HG03196 (cell line): ENCODE measurements around the gene CD300LG.
"Not testable (repeated sequence)": the region's sequence is repeated elsewhere in the genome, so short reads cannot be mapped to it uniquely, and the experiment has no call there.

ENCODE experiments used
- ATAC-seq: cut with Tn5 transposase; IDR thresholded peaks from one replicate; pipeline ENCODE4 v1.9.1; 2021; ENCODE audit not compliant: unreplicated experiment

Gene CD300LG, protein sequence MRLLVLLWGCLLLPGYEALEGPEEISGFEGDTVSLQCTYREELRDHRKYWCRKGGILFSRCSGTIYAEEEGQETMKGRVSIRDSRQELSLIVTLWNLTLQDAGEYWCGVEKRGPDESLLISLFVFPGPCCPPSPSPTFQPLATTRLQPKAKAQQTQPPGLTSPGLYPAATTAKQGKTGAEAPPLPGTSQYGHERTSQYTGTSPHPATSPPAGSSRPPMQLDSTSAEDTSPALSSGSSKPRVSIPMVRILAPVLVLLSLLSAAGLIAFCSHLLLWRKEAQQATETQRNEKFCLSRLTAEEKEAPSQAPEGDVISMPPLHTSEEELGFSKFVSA

GRCh38 chr17:43846963-43847371 is at the start of gene CD300LG:
CD300LG (plus strand) TSS chr17:43847176; CDS start chr17:43847217, 41 bp downstream.
- no peak for ATAC-seq

DNA sequence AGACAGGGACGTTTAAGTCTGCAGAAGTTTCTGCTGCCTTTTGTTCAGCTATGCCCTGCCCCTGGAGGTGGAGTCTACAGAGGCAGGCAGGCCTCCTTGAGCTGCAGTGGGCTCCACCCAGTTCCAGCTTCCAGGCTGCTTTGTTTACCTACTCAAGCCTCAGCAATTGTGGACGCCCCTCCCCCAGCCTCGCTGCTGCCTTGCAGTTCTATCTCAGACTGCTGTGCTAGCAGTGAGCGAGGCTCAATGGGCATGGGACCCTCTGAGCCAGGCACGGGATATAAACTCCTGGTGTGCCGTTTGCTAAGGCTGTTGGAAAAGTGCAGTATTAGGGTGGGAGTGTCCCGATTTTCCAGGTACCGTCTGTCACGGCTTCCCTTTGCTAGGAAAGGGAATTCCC is 49.0 kb upstream of the CD300LG start:
- not testable (repeated sequence) for ATAC-seq

DNA sequence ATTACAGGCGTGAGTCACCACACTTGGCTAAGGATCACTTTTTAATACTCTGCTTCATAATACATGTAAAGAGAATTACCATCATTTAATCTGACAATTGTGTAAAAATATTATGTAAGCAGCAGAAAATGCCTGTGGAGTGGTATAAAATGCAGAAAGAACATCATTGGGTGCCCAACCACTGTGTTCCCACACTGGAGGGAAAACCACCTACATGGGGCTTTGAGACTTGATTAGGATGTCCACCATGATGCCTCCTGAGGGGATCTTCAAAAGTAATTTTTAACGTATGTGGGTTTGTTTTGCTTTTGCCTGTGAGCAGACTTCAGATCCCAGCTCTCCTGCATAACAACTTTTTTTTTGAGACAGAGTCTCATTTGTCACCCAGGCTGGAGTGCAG is 47.9 kb upstream of the CD300LG start:
- ATAC-seq, result no peak

DNA sequence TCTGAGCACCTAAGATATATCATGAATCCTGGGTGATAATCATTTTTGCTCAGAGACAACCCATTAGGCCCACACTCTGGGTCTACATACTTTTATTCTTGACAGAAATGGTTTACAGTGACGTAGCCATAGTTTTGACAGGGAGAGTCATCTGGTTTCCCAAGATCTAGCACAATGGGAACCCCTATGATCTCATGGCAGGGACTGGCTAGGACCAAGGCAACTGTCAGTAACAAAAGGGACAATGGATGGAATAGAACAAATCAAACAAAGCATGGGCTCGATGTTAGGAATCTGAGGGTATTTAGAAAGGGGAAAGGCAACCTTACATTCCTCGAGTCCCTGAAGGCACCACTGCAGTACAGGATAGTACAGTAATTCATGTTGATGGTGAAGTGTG is 46.2 kb upstream of the CD300LG start:
- ATAC-seq, result no peak

- no peak for ATAC-seq
These were observed 45.1 kb upstream of the CD300LG start for GRCh38 chr17:43801844-43802243.

DNA sequence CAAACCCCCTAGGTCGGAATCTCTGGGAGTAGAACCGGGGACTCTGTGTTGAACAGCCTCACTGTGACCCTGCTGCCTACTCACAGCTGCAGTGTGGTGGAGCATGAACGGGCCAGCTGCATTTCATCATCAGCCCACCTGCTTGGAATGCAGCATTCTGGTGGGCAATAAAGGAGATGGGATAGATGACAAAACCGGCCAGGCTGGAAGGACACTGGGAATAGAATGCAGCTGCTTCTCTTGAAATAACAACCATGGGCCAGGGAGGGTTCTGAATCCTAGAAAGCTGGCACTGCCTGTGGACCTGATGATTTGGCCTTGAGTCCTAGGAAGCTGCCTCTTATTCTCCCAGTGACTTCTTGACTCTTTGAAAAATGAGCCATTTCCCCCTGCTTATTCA is 43.2 kb upstream of the CD300LG start:
- no peak for ATAC-seq

GRCh38 chr17:43805117-43805516 is 41.9 kb upstream of the CD300LG start:
- no peak for ATAC-seq

- no peak for ATAC-seq
These were observed 38.9 kb upstream of the CD300LG start for GRCh38 chr17:43808076-43808475.

GRCh38 chr17:43809121-43809520 is 37.9 kb upstream of the CD300LG start:
- ATAC-seq, result no peak

DNA sequence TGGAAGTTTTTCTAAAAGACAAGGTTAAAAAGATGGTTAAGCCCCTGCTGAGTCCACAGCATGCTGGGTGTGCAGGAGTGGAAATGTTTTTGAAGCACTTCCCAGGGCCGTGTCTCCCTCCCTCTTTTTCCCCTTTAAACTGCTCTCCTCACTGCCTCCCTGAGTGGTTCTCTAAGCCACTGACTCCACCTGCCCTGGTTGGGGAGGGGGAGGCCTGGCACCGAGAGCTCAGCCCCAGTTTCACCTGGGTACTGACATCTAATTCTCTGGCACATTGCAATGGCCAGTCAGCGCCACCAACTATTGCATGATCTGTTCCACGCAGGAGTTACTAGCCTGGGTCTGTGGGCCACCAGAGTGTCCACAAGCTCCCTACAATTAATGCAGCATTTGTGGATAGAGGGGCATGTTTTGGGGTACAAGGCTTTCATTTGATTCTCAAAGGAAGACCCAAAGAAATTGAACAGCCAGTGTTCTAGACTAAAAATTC is 36.7 kb upstream of the CD300LG start:
- no peak for ATAC-seq

- no peak for ATAC-seq
These were observed 36.2 kb upstream of the CD300LG start for GRCh38 chr17:43810823-43811222.

DNA sequence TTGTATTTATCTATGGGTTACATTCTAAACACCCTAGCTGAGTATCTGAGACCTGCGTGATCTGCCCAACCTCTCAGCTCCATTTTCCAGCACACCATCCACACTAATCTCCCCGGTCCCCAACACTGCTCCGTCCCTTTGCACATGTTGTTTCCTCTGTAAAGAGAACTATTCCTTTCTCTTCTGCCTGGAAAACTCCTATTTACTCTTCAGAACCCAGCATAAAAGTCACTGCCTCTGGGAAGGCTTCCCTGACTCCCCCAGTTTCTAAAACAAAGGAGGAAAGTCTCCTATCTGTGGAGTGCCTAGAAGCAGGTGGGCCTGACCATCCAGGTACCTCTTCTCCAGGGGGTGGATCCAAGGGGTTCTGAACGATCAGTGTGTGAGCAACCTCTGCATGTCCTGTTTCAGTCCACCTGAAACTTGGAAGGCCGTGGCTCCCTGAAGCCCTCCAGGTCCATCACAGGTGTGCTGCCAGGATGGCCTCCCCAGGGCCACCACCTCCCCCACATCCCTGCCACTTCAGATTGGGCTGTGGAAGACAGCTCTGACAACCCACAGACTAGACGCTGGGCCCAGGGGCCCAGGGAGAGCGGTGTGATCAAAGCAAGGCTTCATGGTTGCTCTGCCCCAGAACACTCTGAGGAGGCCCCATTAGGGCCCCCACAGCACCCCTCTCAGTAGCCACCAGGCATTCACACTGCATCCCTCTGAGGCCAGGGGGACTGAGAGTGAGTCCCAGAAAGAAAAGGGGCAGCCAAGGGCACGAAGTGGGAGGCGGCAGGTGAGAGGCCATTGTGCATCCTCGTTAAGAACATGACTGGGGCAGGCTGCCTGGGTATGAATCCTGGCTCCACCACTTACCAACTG is 34.3 kb upstream of the CD300LG start:
- no peak for ATAC-seq

- no peak for ATAC-seq
These were observed 33.6 kb upstream of the CD300LG start for GRCh38 chr17:43813386-43813785.

GRCh38 chr17:43814026-43814425 is 33.0 kb upstream of the CD300LG start:
- ATAC-seq, result no peak

GRCh38 chr17:43814714-43815113 is 32.3 kb upstream of the CD300LG start:
- no peak for ATAC-seq

- ATAC-seq, result no peak
These were observed 30.3 kb upstream of the CD300LG start for GRCh38 chr17:43816336-43817320.

DNA sequence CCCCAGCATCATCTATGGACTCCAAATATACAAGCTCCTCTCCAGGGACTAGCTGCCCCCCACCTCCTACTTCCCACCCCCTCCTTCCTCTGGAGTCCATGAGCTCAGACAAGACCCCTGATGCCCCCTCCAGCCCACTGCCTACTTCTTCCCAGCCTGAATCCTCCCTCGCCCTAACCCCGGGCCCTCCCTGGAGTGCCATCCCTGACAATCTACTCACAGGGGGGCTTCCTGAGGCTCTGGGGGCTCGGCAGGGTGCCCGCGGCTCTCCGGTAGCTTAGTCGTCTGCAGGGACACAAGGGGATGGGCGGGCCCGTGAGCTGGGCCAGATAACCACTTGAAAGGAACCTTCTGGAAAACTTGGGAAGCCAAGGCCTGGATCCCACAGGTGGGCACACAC is 29.1 kb upstream of the CD300LG start:
- ATAC-seq, result no peak

GRCh38 chr17:43818966-43819365 is 28.0 kb upstream of the CD300LG start:
- ATAC-seq, result no peak

DNA sequence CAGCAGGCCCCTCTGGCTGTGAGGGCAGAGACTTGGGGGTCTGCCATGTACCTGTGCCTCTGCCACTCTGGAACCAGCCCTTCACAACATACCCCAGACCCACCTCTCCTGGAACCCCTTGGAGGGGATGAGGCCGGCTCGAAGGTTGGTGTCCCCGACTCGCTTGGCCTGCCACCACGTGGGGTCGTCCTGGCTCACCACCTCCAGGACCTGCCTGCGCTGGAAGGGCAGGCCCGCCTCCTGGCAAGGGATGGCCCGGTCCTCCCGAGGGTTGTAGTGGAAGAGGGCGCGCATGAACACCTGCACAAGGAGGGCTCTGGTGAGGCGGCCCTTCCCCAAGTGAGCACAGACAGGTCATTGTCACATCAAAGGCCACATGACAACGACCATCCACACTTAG is 26.2 kb upstream of the CD300LG start:
- ATAC-seq, result no peak

DNA sequence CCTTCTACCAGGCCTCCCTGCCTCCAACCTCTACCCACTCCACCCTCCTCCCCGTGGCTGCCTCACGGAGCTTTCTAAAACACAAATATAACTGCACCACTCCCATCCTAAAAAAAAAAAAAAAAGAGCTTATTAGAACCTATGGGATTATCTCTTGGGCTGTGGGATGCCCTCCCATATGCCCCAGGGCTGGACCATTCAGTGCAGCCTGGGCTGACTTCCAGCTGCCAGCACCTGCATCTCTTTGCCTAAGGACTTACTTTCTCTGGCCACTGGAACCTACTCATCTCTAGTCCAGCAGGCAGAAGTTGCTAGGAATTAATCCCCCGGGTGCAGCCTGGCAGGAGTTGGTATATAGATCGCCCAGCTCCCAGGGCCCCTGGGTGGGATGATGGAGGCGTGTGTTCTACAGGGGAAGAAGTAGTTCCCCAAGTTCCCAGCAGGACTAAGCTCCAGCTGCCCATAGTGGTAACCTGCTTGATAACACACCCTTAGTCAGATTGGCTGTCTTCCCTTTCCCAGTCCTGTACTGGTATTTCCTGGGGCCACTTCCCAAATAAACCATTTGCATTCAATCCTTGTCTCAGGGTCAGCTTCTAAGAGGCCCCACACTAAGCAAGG is 24.3 kb upstream of the CD300LG start:
- no peak for ATAC-seq
